GM18508 (cell line): ENCODE results near the gene PRKAB1.

ENCODE experiments used
- ATAC-seq: cut with Tn5 transposase; IDR thresholded peaks from one replicate; pipeline ENCODE4 v1.9.1; 2021; ENCODE audit warnings: moderate number of reproducible peaks; ENCODE audit not compliant: insufficient read depth, unreplicated experiment

The PRKAB1 gene

GRCh38 chr12:119710374-119710964 lies 42.5 kb downstream of the PRKAB1 start:
- ATAC-seq, result no peak

GRCh38 chr12:119710965-119711551 lies 43.1 kb downstream of the PRKAB1 start:
- no peak for ATAC-seq

- no peak for ATAC-seq
Observed at GRCh38 chr12:119711693-119712092, 43.8 kb downstream of the PRKAB1 start.

- no peak for ATAC-seq
Observed at GRCh38 chr12:119712721-119713120, 44.8 kb downstream of the PRKAB1 start.

GRCh38 chr12:119713551-119714031 lies 45.7 kb downstream of the PRKAB1 start:
- no peak for ATAC-seq

- ATAC-seq, result no peak
Observed at GRCh38 chr12:119714614-119715267, 46.8 kb downstream of the PRKAB1 start.

- ATAC-seq, result no peak
Observed at GRCh38 chr12:119715268-119715620, 47.3 kb downstream of the PRKAB1 start.

- ATAC-seq, result no peak
Observed at GRCh38 chr12:119718141-119718540, 50.2 kb downstream of the PRKAB1 start.

- no peak for ATAC-seq
Observed at GRCh38 chr12:119720349-119720748, 52.4 kb downstream of the PRKAB1 start.

GRCh38 chr12:119721306-119721705 lies 53.4 kb downstream of the PRKAB1 start:
- ATAC-seq, result no peak

GRCh38 chr12:119725523-119725922 lies 57.6 kb downstream of the PRKAB1 start:
- ATAC-seq, result no peak

- ATAC-seq, result no peak
Observed at GRCh38 chr12:119727600-119728443, 59.9 kb downstream of the PRKAB1 start.

- ATAC-seq, result no peak
Observed at GRCh38 chr12:119728444-119728745, 60.5 kb downstream of the PRKAB1 start.

GRCh38 chr12:119729871-119730270 lies 61.9 kb downstream of the PRKAB1 start:
- no peak for ATAC-seq

- no peak for ATAC-seq
Observed at GRCh38 chr12:119730381-119730780, 62.4 kb downstream of the PRKAB1 start.
